PC-3 (cell line): ENCODE data around the gene CHMP2A.

Experiments
- EZH2 ChIP-seq: fragments of 300-600 bp; sonication (generic); IDR thresholded peaks from one replicate; pipeline ENCODE4 v1.6.1; 2017; ENCODE audit warnings: antibody characterized with exemption, mild to moderate bottlenecking, low read length; ENCODE audit not compliant: unreplicated experiment
- TF ChIP-seq, protein P1 (sequence below): fragments of 300-600 bp; sonication (generic); conservative IDR thresholded peaks from 2 replicates; pipeline ENCODE4 v1.5.1; 2017; ENCODE audit warnings: antibody characterized with exemption, low read depth, mild to moderate bottlenecking, low read length

DNA sequence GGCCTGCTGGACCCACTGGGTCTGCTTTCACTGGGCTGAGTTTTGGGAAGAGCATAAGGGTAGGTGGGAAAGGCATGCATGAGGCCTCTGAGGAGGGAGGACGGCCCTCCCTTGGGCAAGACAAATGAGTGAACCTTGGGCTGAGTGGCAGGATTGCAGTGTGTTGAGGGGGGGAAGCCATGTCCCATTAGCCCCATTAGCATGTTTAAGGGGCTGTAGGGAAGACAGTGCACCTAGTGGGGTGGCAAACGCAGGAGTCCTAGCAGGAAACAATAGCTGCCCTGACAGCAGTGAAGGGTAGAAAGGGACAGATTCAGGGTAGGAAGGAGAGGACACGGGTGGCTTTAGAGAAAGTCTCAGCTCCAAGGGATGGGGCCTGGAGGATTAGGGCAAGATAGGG, 32.2 kb downstream of the CHMP2A start:
- TF ChIP-seq, protein P1, sequence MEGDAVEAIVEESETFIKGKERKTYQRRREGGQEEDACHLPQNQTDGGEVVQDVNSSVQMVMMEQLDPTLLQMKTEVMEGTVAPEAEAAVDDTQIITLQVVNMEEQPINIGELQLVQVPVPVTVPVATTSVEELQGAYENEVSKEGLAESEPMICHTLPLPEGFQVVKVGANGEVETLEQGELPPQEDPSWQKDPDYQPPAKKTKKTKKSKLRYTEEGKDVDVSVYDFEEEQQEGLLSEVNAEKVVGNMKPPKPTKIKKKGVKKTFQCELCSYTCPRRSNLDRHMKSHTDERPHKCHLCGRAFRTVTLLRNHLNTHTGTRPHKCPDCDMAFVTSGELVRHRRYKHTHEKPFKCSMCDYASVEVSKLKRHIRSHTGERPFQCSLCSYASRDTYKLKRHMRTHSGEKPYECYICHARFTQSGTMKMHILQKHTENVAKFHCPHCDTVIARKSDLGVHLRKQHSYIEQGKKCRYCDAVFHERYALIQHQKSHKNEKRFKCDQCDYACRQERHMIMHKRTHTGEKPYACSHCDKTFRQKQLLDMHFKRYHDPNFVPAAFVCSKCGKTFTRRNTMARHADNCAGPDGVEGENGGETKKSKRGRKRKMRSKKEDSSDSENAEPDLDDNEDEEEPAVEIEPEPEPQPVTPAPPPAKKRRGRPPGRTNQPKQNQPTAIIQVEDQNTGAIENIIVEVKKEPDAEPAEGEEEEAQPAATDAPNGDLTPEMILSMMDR: no peak
- TF ChIP-seq EZH2: no peak
